Stimulated activated CD4-positive, alpha-beta T cell treated with anti-CD3 and anti-CD28 coated beads, Interleukin-1b, Interleukin-23, amount 100 ng/mL, for 4 hours (primary cell): ENCODE data around the gene AMFR.

Experiments used
- DNase-seq, 2 donors: peaks; one replicate each; pipeline ENCODE4 v3.0.0-alpha.2; 2020; ENCODE audit warnings: low read depth in 2 of 2

The AMFR gene

DNA sequence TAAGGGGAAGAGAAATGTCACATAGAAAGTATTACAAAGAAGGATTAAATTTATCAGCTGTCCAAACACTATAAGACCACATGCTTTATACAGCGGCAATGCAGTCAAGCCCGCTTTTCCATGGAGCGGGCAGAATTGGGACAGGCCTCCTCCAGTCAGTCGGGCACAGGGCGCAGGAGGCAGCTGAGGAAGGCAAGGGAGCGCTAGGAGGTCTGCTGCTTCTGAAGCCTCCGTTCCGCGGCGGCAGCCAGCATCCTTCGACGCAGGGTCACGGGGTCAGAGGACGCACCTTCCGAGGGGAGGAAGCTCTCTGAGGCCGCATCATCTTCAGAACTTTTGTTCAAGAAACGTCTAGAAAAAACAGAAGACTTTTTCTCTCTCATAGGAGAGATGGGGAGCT lies 62.6 kb downstream of the AMFR start:
- DNase-seq, result no peak

DNA sequence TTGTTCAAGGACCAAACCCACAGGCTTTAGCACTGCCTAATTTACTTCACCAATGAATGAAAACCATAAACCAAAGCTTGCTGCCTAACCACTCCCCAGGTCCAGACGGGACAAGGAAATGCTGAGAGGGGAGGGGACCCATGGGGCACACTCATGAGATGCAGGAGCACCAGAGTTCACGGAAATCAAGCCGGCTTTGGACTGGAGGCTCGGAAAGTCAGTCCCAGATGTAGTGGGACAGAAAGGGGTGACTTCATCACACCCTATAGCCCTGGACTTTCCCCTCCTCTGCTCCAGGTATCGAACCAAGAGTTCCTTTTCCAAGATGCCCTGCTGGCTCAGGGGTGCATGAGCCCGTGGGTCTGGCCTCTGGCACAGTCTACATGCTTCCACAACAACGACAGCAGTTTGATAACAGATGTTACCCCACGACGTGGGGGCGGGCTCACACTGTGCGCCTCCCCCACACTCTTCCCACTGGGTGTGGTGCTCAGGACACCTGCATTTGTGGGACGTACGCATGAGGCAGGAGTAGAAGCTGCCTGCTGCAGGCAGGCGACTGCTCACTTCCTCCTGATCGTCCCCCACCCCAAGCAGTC lies 63.2 kb downstream of the AMFR start:
- DNase-seq, result no peak

DNA sequence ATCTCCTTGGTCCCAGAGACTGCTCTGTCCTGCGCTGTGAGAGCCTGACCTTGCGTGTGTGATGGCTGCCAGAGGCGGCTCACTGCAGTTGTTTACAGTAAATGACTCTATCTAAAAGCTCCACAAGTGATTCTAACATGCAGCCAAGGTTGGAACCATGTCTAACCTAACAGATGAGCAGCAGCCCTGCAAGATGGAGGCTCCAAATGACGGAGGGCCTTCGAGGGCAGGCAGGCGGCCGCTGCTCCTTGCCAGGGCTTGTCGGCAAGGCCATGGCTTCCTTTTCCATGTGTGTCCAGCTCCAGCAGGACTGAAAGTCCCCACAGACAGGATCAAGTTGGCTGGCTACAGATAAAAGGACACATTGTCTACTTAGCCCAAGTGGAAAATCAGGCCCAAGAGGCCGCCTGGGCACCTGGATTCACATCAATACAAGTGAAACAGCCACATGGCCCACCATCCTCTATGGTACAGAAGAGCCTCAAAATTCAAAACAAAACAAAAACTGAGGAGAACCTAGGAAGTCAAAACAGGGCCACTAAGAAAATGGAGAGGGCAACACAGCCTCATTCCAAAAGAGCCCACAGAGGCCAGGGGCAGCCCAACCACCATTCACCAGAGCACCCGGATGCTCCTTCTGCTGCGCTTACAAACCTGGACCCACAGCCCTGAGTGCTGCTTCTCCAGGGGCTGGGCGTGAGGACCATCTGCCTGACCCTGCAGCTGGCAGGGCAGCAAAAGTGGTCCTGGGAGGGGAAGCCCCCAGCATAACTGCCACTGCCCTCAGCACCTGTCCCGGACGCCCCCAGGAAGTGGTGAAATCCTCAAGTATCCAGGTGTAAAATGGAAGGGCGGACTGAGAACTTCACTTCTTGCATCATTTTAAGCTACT lies 65.0 kb downstream of the AMFR start:
- no peak for DNase-seq

DNA sequence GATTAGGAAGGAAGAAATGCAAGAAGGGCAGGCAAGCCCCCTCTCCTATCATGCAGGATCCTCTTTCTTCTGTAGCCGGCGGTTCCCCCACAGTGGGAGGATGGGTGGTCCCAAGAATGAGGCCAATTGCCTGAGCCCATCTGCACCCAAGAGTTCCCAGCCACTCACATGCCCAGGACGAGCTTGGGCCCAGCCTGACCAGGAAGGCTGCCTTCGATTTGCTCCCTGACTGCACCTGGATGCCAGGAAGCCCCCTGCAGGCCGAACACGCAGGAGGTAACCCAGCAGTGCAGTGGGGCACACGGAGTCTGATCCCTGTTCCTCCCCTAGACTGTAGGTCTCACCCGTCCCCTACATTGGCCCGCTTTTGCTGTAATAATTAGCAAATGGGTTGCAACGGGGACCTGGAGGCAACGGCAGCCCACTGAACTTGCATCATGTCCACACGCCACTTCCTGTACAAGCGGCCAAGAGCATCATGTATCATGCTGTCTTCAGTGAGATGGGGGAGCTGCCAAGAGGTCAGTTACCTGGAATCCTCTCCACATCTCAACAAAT lies 67.5 kb downstream of the AMFR start:
- no peak for DNase-seq

DNA sequence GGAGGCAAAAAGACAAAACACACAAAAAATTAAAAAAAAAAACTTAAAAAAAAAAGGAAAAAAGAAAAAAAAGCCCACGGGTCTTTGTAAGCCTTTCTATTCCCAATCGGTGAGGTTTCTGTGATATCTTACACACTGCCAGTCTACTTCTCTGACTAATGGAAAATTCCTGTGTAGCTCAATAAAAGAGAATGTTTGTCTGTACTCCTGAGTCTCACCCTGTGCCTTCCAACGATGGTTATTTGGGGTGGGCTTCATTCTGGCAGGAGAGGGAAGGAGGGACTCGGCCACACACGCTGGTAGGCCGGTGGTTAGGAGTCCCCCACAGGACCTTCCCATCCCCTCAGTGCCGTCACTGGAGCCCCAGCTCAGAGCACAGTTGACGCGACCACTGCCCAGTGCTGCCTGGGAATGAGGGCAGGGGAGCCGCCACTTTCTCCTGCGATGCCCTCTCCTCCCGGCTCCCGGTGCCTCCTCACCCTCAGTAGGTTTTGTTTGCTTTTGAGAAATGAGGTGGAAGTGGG lies 68.0 kb downstream of the AMFR start:
- DNase-seq, result no peak

DNA sequence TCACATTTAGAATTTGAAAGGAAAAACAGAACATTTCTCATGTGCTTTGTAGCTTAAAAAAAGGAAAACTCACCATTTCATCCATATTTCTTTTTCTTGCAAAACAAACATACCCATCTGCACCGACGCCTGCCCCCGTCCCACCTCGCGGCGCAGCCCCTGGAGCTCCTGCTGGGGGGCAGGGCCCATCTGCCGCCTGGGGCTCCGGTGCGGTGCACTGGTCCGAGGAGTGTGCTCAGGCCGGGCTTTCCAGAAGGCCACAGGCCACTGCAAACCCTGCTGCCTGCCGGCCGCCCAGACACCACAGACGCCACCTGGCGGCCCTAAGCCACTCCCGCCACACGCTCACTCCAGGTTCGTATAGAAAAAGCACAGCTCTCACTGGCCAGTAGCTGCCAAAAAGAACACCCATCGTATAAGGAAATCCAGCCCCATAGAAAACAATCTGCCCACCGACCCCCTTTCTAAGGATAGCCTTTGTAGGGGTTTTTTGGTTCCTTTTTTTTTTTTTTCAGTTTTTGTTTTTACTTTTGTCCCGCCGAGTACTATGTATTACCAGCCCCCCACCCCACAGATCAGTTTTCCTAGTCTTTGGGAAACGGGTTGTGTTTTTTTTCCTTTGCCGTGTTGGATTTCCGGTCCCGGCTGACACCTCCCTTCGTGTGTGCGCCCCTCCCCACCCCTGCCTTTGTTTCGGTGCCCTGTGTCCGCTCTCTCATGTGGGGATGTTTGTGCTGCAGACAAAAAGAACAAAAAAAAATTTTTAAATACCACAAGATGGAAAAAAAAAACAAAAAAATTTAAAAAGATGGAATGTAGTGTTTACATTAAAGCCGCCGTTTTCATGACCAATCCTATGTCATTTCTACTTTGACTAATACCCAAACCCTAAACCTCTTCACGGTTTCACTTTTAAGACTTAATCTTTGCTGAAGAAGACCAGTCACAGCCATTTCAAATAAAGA lies 68.8 kb downstream of the AMFR start:
- DNase-seq, result peak; percentile 14 to 35

DNA sequence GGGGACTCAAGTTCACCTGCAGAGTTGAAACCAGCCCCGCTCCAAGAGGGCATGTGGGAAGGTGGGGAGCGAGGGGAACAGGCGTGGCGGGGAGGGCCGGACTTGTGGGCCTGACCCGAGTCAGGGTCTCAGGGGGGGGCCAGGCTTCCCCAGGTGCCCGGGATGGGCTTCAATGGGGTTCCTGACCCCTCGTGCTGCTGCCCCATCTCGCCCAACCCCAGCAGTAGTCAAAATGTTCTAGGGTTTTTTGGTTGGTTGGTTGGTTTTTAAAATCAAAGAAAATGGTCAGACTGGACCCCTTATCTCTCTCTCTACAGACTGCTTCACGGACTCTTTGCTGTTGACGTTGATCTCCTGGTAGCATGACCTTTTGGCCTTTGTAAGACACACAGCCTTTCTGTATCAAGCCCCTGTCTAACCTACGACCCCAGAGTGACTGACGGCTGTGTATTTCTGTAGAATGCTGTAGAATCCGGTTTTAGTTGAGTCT lies 69.5 kb downstream of the AMFR start:
- DNase-seq, result no peak

DNA sequence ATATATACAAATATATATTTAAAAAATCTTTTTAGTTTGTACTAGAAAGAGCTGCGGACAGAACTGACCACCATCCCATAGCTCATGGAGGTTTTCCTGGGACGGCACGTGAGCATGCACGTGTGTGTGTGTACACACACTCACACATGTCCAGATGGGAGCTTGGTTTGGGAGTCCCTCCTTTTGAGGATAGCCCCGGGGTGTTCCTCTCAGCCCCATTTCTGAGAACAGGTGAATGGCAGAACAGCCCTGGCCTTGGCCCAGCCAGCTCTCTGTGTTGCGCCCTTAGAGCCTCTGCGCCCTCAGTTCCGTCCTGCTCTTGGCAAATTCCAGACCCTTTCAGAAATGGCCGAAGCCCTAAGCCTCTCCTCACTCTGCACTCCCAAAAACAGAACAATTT lies 70.1 kb downstream of the AMFR start:
- DNase-seq, result no peak

DNA sequence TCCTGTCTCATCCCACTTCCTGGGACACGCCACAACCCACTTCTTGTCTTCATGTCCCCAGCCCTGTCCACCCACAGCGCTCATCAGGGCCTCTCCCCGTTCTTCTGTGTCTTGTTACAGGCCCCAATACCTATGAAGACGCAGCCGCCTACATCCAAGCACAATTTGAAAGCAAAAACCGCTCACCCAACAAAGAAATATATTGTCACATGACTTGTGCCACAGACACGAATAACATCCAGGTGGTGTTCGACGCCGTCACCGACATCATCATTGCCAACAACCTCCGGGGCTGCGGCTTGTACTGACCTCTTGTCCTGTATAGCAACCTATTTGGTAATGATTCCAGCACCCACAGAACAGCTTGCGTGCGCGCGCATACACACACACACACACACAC lies 70.6 kb downstream of the AMFR start:
- DNase-seq, result no peak

DNA sequence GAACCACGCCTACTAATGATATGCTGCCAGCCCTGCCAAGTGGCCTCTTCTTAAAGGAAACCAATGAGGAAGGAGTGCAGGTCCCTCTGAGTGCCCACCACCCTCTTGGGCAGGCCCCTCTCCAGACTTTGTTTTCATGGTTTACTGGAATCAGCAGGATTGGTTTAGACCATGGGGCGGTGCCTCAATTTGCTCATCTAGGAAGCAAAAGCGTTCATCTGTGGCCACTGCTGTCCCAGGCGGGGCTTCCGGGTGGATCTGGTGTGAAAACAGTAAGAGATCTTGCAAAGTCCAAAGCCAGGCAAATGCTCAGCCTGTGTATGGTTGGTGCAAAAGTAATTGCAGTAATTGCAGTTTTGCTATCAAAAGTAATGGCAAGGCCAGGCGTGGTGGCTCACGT lies 71.3 kb downstream of the AMFR start:
- no peak for DNase-seq

DNA sequence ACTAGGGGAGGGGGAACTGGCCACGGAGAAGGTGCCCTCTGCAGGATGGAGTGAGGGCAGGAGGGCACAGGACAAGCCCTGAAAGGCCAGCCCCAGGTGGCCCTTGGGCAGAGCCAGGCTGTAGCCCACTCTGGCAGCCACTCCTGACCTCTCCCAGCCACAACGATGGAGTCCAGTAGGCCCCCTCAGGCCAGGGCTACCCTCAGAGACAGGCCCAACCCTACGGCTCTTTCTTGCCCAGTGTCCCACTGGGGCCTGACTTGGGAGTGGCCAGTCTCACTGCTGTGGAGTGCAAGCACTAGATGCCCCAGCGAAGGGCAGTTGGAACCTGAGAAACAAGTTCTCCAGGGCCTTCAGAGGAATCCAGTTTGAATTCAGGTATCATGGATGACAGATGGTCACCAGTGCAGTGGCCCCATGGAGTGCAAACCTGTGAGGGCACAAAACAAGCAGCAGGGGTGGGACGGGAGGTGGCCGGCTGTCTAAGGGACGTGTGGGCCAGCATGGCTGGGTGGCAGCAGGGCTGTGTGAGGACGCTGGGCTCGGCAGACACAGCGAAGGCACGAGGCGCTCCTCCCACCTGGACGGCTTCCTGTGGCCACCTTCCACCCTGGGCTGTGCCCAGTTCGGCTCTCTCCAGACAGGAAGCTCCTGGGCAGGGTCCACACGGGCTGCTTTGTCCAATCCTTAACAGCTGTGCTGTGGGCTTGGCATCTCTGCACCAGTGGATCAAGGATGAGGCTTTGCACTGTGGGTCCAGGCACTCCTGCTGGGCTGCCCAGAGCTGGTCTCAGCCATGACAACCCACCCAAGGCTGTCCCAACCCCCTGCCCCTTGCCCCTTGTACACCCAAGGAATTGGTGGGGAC lies 72.1 kb downstream of the AMFR start:
- DNase-seq, result no peak

DNA sequence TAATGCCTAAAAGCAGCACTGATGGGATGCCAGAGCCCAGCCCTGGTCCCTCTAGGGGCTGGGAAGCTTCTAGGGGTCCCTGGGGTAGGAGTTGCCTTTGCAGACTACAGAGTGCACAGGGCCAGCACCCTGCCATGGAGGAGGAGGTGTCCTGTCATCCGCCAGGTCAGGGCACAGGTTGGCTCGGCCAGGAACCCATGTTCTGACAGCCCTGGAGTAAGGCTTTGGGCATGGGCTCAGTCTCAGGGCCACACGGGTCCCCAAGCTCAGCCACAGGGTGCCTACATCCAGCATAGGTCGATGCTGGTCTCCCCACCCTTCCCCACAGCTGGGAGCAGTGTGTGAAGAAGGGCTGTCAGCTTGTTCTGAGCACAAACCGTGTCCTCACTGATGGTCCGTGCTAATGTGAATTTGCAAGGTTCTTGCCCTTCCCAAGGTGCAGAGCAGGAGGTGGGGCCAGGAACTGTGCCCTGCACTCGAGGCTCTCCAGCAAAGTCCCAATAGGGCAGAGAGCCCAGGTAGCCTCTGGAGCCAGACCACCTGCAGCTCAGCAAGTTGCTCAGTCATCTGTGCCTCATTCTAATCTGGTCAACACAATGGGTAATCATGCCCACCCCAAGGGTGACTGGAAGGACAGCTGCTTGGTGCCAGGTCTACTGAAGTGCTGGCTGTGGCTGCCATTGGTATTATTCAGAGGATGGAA lies 72.8 kb downstream of the AMFR start:
- no peak for DNase-seq

DNA sequence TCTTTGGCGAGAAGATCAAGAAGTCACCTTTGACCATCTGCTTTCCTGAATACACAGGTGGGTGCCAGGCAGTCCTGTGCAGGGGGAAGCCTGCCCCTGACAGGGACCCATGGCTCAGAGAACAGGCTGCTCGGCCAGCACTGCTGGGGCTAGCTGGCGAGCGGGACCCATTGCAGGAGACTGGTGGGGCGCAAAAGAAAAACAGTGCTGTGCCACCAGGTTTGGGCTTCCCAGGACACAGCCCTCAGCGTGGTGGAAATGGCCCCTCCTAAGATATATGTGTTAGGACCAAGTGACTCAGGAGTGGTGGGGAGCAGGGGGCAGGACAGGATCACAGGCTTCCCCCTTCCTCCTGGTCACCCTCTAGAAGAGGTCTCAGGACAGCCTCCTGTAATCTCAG lies 73.9 kb downstream of the AMFR start:
- DNase-seq, result no peak

DNA sequence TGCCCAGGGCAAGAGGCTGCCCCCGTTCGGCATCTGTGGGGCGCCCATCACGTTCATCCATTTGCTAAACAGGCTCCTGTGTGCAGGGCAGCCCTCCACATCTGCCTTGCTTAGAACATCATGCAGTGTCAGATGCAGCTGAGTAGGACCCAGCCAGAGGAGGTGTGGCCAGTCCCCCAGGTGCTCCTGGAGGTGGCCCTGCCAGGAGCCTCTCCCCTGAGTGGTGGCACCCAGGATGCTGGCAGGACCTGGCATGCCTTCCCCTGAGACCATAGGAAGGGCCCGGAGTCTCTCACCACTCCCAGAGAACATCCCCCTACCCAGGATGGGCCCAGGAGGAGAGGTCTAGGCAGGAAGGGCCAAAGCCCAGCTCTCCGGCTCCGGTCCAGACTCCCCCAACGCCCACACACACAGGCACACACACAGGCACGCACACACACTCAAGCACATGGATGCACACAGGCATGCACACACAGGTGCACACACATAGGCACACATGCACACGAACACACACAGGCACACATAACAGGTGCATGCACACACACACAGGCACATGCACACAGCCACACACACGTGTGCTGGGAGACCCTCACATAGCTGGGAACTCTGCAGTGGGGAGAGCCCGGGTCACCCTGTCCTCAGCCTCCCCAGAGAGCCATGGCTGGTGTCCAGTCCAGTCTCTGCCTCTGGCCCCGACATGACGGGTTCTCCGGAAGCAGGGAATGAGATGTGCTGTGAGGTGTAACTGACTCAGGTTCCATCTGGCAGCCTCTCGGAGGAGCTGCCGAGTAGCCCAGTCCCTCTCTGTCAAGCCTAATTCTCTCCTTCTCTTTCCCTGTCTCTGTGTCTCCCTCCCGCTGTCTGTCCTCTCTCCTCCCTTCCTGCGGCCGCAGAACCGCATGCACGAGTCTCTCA lies 74.6 kb downstream of the AMFR start:
- DNase-seq, result no peak

DNA sequence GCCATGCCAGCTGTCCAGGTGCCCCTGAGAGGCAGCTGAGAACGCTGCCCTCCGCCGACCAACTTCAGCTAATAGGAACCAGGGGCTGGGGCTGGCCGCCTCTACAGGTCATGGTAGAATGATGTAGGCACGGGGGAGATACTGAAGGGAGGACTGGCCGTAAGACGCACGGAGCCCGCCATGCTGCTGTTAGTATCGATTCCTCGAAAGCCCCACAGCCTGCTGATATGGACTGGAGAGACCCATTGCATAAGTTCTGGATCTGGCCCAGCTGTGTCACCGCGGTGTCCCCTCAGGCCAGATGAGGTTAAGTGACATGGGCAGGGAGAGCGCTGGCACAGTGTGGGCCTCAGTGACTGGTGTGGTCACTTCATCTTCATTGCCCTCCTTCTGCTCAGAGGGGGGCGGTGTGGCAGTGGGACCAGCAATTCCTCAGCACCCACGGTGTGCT lies 75.6 kb downstream of the AMFR start:
- DNase-seq, result no peak

DNA sequence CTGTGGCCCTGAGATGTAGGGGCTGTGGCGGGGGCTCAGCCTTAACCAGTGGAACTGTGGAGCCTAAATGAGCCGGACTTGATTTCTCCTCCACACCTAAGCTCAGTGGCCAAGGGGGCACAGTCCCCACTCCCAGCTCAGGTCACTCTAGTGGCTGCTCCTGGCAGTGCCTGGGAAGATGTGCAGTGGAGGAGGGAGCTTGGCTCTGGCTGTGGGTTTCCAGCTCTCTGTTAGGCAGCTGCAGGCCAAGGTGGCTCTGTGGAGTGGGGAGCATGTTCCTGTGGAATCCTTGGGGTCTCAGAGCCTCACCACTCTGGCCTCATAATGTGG lies 76.3 kb downstream of the AMFR start:
- DNase-seq, result no peak

DNA sequence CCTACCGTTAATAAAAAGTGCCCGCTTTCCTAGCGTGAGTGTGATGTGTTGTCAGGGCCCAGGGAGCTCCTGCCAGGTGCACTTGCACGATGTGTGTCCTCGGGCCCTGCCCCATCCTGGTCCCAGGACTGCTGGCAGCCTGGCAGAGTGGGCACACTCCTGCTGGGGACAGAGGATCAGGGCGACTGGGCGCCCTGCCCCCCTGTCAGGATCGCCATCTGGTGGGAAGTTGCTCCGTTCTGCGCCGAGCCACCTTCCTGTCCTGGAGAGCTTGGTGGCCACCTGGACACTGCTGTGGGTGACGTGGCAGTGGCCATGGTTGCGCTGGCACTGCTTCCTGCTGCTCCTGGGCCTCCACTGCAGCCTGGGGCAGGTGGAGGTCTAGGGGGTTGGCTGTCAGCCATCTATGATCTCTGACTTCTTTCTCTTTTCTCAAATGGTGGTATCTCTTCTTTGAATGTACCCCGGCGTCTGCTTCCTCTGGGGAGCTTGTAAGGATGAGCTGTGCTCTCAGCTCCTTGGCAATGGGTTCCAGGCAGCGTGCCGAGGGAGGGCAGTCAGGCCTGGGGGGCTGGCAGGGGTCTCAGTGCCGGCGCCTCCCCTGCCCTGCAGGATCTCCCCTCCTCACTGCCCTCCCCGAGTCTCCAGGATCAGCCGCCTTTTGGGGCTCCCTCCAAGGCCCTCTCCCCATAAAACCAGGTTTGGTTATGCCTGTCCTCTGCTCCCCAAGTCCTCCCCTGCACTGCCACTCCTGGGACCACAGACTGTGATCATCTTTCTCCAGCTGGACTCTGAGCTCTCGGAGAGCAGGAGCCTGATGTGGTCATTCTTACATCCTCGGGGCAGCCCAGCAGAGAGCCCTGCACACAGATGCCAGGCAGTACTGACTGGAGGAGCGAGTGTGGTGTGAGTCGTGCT lies 76.9 kb downstream of the AMFR start:
- no peak for DNase-seq

DNA sequence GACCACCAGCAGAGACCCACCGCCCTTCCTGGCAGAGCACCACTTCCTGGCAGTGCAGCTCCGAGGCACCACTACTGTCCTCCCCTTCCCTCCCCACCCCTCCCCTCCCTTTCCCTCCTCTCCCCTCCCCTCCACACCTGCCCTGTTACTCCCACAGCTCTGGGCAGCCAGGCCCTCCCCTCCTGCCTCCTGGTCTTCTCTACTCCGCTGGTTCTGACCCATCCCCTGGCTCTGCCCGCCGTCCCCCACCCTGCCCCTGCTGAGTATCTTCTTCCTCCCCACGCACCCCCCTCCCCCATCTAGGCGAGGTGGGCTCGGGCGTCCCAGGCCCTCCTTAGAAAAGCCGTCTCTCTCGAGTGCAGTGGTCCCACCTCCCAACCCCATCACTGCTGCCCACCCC lies 77.7 kb downstream of the AMFR start:
- DNase-seq, result no peak
